Limb (tissue), 2 donors: Measurements from ENCODE around the gene PPP1R16B.

ENCODE experiments used
- DNase-seq, 2 donors: peaks; one replicate each; pipeline ENCODE4 v3.0.0-alpha.2; 2016; ENCODE audit errors: extremely low spot score in 2 of 2

Gene PPP1R16B

DNA sequence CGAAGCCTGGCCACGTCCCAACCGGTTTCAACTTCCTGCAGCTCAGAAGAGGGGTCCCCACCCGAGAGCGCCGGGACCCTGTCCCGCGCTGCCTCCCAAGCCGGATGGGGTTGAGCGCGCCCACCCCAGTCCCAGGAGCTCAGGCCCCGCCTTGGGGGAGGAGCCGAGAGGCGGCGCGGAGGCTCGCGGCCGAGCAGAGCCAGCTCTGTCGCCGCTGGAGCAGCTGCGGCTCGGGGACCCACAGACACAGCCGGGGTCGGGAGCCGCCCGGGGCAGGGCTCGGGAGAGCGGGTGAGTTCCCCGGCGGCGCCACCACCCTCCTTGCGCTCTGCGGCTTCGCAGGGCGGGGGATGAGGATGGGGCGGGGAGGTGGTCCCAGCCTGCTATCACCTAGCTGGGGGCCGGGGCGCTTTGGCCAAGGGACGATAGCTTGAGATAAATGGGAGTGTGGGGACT lies at the start of gene PPP1R16B:
PPP1R16B (plus strand) TSS at position 196 of the 456 bp plus-strand sequence. CDS start 30,229 bp downstream, outside the sequence.
- DNase-seq: peak in 1 of 2 donors; percentile 73

DNA sequence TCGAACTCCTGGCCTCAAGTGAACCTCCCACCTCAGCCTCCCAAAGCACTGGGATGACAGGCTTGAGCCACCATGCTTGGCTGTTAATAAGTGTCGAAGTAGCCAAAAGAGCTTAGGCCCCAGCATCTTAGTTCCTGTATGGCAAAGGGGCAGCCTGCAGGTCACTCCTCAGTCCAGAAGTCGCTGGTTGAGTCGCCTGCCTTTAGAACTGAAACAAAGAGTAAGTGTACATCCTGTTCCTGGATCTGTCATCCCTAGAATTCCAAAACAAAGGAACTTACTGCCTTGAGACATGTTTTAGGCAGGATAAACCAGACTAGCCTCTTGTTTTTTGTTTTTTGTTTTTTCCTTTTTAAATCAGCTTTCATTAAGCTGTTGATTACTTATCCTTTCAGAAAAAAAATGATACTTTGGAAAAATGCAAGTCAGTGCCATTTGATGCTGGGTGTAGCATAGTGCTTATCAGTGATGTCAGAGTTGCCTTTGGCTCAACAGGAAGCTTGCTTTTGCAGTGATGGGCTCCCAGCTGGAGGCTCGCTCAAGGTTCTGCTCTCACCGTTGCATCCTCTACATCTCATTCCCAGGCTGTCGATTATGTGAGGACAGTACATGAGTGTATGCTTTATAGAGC lies 48.2 kb upstream of the PPP1R16B start:
- DNase-seq: no peak

DNA sequence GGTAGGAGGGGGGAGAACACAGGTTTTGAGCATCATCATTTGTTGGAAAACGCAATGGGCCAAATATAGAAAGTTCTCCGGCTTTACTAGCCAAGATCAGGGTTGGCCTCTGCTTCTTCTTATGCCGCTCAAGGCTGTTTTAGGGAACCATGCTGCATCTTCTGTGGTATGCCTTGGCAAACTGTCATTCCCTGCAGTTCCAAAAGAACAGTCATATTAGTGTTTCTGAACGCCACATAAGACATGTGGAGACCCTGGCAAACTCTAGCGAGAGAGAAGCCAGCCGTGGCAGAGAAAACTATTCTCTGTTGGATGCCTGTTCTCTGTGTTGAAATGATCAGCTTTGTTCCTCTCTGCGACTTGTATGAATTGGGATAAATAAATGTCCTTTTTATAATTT lies 46.4 kb upstream of the PPP1R16B start:
- DNase-seq: no peak

DNA sequence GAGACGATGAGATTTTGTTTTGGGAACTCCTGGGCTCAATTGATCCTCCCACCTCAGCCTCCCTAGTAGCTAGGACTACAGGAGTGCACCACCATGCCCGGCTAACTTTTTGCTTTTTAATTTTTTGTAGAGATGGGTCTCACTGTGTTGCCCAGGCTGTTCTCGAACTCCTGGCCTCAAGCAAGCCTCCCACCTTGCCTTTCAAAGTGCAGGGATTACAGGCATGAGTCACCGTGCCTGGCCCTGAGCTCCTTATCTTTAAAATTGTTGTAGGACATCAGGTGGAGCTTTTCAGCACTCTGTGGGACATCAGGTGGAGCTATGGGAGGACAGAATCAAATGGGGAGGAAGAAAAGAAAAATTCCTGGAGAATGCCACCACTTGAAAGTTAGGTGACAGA lies 44.5 kb upstream of the PPP1R16B start:
- DNase-seq: no peak

DNA sequence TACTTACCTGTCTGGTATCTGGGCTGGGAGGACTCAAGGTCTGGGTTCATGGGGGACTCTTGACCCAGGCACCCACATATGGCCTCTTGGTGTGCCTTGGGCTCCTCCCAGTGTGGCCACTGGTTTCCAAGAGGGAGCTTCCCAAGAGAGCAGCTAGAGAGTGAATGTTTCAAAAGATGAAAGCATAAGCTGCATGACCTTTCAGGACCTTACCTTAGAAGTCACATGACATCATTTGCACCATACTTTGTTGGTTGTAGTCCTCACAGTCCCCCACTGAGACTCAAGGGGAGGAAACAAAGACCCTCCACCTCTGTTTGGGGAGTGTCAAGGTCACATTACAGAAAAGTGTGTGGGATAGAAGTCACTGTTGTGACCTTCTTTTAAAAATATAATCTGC lies 43.3 kb upstream of the PPP1R16B start:
- DNase-seq: no peak

DNA sequence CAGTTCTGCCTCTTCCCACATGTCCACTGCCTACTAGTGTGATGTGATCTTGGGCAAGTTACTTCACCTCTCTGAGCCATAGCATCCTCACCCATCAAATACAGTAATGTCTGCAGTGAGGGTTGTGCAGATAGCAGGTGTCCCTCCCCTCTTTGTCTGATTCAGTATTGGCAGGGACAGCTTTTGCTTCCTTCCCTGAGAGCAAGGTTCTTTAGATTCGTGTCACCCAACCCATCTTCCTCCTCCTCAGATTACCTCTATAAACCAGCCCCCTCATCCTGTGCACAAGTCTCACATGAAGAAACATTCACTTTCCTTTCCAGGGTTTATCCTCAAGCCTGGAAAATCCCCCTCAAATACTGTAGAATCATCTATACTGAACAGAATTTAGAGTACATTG lies 41.9 kb upstream of the PPP1R16B start:
- no peak for DNase-seq

DNA sequence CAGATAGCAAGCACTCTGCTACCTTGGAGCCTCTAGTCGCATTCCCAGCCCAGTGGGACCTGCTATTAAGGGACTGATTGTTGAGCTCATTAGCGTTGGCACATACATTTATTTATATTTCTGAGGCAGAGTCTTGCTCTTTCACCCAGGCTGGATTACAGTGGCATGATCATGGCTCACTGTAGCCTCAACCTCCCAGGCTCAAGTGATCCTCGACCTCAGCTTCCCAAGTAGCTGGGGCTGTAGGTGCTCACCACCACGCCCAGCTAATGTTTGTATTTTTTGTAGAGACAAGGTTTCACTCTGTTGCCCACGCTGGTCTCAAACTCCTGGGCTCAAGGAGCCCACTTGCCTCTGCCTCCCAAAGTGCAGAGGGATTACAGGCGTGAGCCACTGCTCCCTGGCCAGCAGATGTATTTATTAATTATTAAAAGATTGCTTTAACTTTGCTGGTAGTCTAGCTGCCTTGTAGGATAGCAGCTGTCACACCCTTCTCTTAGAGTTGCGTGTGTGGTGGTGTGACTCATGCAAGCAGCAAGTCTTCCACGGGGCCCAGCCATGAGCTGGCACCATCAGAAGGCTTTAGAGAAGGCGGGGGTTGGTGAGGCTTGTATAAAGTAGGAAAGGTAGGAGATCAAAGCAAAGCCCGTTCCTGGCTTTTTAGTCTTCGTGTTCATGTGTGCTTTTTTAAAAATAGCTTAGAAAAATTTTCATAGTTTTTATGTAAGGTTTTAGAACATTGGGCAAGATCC lies 40.8 kb upstream of the PPP1R16B start:
- DNase-seq: no peak

DNA sequence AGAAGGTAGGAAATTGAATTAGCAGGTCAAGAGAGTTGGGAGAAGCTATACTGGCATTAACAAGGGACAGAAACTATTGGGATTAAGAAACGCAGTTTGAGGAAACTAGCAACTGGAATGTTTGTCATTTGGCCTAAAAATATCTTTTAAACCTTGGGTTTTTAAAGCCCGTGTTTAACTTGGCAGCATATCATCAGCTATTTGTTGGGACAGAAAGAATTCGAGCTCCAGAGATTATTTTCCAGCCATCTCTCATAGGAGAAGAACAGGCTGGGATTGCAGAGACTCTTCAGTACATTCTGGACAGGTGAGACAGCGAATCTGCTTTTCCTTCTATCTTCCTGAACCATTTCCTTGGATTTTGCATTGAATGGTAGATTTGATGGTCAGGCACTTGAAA lies 39.4 kb upstream of the PPP1R16B start:
- DNase-seq: no peak

DNA sequence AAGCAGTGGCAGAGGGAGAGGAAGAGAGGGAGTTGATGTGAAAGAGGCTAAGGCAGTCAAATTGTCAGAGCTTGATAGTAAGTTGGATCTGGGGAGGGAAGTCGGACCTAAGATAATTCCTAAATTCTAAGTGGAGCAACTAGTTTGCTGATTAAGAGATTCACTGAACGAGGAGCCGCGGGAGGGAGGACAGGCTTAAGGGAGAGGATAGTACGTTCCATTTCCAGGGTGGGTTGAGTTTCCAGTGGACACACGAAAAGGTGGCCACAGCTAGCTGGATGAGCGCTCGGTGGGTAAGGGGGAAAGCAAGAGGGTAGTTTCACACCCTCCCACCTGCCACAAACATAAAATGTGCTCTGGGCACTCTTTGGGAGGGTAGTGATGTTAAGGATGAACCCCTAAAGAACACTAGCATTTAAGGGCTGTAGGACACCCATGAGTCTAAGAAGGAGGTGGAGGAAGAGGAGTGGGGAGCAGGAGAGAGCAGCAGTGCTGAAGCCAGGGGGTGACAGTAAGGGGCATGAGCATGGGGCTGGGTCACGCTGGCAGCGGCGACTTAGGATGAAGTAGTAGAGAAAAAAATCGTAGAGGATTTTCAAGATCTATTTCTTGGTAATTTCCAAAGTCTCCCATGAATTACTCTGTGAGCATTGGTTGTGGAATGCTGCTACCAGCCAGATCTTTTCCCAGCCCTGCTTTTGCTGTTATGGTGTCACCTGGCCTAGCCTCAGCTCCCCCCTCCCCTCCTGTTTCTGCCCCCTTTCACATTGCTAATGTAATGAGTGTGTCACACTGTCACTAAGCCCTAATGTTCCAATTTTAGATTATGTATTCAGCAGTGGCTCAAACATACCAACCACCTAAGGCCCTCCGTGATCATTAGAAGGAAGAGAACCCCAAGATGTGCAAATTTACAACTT lies 35.9 kb upstream of the PPP1R16B start:
- DNase-seq: no peak

DNA sequence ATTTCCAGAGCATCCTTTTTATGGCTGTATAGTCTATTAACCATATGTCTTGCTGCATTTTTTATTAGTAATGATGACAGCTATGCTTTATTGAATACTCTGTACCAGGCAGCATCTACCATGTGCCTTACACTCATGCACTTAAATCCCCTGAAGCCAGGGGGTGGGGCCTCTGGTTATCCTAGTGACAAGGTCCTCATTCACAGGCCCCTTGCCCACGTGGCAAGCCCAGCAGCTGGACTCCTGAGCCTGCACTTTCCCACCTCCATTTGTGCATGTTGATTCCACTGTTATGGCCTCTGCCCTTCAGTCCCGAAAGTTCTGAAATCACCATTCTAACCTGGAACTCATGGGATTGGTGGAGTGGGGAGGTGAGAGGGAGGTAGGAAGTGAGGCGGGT lies 35.0 kb upstream of the PPP1R16B start:
- DNase-seq: no peak

DNA sequence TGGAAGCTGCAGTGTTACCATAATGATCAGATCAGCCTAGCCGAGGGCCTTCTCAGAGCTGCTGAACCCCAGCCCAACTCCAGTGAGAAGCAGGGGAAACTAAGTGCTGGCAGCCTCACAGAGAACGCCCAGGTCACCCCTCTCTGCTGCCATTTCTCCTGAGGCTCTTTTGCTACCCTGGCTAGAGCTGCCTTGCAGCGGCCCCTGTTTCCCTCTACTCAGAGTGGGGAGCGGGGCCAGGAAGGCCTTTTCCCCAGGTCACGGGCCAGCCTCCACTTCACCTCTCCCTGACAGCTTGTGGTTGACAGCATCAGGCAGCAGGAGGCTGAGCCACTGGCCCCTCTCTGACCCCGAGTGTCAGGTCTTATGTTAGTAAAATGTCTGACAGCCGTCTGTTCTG lies 34.5 kb upstream of the PPP1R16B start:
- DNase-seq: no peak

DNA sequence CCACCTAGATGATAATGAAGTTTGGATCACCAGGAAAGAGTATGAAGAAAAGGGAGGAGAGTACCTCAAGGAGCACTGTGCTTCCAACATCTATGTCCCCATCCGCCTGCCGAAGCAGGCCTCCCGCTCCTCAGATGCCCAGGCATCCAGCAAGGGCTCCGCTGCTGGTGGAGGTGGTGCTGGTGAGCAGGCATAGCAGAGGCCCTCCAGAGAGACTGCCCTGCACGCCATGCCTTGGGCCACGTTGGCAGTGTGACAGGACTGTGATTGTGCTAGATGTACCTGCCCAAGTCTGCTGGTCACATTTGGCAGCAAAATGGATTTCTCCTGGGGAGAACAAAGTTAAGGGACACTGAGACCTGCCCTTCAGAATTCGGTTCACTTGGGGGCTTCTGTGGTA lies 33.9 kb upstream of the PPP1R16B start:
- DNase-seq: no peak

DNA sequence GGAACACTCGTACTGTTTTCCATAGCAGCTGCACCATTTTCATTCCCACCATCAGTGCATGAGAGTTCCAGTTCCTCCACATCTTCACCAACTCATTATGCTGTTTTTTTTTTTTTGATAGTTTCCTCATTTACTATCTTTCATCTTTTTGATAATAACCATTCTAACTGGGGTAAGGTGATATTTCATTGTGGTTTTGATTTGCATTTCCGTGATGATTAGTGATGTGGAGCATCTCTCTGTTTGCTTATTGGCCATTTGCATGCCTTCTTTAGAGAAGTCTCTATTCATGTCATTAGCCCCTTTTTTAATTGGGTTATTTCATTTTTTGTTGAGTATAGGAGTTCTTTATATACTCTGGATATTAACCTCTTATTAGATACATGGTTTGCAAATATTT lies 31.3 kb upstream of the PPP1R16B start:
- no peak for DNase-seq

DNA sequence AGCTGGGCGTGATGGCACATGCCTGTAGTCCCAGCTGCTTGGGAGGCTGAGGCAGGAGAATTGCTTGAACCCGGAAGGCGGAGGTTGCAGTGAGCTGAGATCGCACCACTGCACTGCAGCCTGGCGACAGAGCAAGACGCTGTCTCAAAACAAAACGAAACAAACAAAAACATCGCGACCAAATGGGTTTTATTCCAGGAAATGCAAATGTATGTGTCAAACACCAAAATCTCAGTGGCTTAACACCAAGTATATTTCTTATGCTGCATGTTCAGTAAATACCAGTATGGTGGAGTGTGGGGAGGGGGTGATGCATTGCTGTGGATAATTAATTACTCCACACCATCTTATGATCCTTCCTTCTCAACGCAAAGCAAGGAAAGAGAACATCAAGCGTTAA lies 29.1 kb upstream of the PPP1R16B start:
- DNase-seq: no peak

DNA sequence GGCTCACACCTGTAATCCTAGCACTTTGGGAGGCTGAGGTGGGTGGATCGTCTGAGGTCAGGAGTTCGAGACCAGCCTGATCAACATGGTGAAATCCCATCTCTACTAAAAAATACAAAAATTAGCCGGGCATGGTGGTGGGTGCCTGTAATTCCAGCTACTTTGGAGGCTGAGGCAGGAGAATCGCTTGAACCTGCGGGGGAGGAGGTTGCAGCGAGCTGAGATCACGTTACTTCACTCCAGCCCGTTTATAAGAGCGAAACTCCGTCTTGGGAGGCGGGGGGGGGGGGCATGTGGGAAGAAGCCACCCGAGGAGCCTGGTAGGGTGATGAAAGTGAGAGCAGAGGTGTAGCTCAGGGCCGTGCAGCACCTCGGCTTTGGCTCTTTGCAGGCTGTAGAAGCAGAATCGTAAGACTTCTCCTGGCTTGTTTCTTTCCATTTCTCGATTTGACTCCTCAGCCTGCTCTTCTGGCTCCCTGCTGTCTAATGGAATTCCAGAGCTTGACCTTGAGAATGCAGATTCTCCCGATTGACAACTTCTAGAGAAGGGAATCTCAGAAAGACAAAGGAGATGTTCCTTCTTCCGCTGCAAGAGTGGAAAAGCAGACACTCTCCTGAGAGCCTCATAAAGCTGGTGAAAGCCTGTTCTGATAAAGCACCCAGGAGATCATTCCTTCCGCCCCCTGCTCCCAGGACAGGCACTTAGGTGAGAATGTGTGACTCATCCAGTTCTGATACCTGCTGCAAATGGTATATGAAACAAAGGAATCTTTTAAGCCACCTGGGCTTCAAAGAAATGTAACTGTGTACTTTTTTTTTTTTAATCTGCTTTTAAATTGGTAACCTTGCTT lies 26.0 kb upstream of the PPP1R16B start:
- DNase-seq: no peak

DNA sequence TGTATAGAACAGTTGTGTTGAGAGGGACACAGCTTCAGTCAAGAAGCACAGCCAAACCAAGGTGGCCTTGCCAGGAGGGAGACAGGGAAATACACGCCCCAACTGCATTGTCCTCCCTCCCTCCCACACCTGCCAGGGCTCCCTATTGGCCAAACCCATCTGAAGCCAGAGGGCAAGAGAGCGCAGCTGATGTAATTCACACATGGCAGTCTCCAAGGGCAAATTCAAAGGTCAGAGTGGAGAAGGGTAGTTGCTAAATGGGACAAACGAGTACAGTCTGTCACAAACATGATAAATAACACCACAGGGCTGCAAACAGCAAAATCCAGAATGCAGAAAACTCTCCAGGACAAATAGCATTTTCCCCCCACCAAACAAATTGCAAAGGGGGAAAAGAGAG lies 23.2 kb upstream of the PPP1R16B start:
- DNase-seq: no peak

DNA sequence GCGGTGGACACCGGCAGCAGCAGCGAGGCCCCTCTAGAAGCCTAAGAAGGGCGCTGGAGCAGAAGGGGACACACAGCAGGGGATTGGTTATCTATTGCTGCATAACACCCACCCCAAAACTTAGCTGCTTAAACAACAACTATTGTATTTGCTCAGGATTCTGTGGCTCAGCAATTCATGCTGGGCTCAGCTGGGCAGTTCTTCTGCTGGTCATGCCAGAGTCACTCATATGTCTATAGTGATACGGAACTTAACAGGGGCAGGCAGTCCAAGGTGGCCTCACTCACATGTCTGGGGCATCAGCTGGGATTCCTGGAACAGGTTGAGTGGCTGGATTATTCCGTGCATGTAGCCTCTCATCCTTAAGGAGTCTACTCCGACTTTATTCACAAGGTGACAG lies 17.6 kb upstream of the PPP1R16B start:
- DNase-seq: no peak

DNA sequence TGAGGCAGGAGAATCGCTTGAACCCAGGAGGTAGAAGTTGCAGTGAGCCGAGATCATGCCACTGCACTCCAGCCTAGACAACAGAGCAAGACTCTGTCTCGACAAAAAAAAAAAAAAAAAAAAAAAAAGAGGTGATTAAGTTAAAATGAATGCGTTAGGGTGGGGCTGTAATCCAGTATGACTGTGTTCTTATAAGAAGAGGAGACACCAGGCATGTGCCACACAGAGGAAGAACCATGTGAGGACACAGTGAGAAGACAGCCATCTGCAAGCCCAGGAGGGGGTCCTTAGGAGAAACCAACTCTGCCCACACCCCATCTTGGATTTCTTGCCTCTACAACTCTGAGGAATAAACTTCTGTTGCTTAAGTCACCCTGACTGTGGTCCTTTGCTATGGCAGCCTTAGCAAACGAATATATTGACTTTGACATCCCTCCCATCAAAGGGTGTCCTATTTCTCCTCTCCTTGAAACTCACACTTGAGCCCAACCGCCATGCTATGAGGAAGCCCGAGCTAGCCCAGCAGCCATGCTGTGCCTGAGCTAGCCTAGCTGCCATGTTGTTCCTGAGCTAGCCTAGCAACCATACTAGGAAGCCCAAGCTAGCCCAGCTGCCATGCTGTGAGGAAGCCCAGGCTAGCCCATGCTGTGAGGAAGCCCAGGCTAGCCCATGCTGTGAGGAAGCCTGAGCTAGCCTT lies 15.8 kb upstream of the PPP1R16B start:
- DNase-seq: no peak

DNA sequence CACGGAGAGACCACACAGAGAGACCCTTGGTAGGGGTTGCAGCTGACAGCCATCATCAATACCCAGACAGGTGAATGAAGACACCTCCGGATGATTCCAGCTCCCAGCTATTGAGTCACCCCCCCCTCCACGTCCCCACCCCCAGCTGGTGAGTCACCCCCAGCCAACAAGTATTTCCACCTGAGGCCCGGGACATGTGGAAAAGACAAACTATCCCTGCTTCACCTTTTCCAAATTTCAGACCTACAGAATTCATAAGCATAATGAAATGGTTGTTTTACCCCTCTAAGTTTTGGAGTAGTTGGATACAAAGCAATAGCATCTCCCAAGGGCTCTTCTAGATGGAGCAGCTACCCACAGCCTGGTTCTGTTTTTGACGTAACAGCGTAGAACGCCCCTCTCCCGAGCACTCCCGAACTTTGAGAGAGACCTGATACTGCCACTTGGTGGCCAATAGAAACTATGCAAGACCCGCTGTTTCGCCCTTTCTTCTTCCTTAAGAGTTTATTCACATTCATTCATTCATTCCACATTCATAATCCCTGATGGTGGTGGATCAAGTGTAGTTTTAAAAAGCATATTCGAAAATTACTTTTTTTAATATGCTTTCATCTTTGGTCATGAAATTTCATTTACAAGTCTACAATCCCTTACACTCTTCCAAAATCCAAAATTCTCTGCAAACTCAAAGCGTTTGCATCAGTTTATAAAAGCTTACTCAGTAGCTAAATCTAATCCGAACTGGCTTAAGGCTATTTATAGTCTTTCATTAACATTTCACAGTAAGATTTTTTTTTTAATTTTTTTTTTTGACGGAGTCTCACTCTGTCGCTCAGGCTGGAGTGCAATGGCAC lies 15.1 kb upstream of the PPP1R16B start:
- no peak for DNase-seq

DNA sequence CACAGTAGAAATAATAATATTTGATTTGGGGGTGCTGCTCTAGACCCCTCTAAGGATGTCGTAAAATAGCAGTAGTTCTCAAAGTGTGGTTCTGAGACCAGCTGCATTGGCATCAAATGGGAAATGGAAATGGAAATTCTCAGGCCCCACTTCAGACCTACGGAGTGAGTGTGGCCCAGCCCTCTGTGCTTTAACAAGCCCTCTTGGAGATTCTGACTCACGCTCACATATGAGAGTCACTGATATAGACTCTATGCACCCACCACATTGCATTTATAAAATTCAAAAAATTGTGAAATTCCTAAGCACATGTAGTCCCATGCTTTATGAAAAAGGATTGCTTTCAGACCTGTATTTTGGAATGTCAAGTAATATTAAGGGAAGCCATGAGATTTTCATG lies 14.2 kb upstream of the PPP1R16B start:
- no peak for DNase-seq
